22Rv1 (cell line): ENCODE measurements around the gene DPYSL5.
"Not testable (repeated sequence)": the region's sequence is repeated elsewhere in the genome, so short reads cannot be mapped to it uniquely, and the experiment has no call there.

ENCODE experiments used
- H3K27ac ChIP-seq: fragments of 450-650 bp; 2 replicates; pipeline ENCODE4 v1.5.1; 2017
- ZFX ChIP-seq: fragments of 450-650 bp; IDR thresholded peaks from 2 replicates; pipeline ENCODE4 v1.6.1; 2017; ENCODE audit warnings: antibody characterized with exemption, borderline replicate concordance
- TF ChIP-seq, protein P1 (sequence below): fragments of 450-650 bp; IDR thresholded peaks from 2 replicates; pipeline ENCODE4 v1.5.1; 2017; ENCODE audit warnings: mild to moderate bottlenecking

DPYSL5 gene

DNA sequence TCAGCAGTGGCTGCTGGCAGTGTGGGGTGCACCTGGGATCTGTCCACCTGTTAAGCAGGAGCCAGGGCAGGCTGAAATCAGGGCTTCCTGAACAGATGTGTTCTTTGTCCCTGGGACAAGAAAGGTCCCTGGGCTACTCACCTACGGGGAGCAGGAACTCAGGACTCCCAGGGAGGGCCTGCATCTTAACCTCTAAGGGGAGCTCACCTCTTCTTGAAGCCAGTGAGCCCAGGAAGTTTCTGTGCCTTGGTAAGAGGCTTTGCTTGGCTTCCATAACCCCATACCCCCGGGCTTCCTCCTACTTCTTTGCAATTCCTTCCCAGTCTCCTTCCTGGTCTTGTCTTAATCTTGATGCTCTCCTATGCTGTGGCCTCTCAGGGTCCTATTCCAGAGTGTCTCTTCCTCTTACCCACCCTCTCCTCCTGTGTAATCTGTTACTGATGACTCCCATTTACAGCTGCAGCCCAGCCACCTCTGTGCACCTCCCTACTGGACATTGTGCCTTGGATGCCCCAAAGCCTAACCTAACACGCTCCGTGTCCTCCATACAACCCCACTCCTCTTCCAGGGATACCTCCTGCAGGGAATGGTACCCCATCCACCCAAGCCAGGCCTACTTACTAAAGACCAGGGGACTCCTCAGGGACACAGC, 66.9 kb downstream of the DPYSL5 start:
- no peak overlapping the region for H3K27ac ChIP-seq
- no peak for TF ChIP-seq ZFX
- TF ChIP-seq, protein P1, sequence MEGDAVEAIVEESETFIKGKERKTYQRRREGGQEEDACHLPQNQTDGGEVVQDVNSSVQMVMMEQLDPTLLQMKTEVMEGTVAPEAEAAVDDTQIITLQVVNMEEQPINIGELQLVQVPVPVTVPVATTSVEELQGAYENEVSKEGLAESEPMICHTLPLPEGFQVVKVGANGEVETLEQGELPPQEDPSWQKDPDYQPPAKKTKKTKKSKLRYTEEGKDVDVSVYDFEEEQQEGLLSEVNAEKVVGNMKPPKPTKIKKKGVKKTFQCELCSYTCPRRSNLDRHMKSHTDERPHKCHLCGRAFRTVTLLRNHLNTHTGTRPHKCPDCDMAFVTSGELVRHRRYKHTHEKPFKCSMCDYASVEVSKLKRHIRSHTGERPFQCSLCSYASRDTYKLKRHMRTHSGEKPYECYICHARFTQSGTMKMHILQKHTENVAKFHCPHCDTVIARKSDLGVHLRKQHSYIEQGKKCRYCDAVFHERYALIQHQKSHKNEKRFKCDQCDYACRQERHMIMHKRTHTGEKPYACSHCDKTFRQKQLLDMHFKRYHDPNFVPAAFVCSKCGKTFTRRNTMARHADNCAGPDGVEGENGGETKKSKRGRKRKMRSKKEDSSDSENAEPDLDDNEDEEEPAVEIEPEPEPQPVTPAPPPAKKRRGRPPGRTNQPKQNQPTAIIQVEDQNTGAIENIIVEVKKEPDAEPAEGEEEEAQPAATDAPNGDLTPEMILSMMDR: no peak

DNA sequence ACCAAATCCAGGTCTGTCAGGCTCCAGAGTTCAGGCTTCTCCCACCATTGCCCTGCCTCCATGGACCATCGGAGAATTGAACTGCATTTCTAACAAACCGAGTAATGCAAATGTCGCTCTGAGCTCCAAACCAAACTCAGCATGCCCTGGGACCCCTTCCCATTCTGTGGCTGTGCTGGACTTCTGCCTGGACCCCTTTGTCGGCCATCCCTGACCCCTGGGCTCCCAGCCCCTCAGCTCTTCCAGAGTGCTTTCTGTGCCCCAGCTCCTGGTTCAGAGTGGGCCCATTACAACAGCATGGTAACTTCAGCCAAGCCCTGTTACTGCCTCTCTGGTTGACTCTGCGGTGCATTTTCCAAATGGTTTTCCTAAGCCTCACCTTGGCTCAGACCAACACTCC, 67.4 kb downstream of the DPYSL5 start:
- TF ChIP-seq, protein P1: no peak
- TF ChIP-seq ZFX: no peak
- H3K27ac ChIP-seq: no peak overlapping the region

DNA sequence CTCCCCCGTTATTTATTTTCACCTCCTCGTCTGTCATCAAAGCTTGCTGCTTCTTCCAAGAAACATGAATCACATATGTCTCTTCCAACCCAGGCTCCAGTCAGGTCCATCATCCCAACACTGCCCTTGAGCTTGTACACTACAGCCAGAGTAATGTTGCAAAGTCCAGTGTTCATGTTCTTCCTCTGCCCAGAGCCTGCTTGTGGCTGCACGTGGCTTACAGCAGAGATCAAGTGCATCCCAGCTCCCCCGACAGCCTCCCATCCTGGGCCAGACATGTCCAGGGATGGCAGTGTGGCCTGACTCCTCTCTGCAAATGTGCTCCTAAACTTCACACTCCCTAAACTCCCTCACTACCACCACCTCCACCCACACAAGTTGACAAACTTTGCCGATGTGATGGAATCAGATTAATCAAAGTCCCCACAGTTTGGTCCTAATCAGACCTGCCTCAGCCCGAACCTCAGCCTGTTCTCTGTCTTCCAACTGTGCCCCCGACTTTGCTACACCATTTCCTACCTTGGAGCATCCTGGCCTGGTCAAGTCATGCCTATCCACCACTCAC, 68.3 kb downstream of the DPYSL5 start:
- no peak overlapping the region for H3K27ac ChIP-seq
- no peak for TF ChIP-seq ZFX
- TF ChIP-seq, protein P1: no peak

DNA sequence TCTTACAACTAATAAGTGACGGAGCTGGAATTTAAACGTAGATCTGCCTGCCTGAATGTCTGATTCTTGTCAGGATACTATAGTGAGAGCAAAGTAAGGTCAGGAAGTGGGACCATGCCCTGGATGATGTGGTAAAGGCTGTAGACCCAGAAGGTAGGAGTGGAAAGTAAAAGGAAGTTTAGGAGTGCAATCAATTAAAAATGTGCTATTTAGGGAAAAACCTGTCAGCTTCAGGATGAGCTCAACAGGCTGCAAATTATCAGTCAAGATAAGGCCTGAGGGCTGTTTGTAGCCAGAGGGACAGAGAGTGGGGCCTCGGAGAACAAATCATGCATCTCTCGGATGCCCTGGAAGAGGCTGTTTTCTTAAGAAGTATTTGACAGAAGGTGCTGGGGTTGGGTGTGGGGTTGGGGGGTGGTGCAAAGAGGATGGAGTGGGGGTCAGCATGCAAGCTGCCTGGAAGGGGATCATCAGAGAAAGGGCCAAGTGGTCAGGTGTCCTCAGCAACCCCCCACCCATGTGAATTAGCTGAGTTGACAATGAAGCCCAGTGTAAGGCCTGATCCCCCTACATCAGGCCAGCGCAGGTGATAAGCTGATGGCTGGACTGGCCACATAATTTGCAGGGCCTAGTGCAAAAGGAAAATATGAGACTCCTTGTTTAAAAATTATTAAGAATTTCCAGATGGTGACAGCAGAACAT, 69.4 kb downstream of the DPYSL5 start:
- no peak overlapping the region for H3K27ac ChIP-seq
- no peak for TF ChIP-seq ZFX
- TF ChIP-seq, protein P1: no peak

DNA sequence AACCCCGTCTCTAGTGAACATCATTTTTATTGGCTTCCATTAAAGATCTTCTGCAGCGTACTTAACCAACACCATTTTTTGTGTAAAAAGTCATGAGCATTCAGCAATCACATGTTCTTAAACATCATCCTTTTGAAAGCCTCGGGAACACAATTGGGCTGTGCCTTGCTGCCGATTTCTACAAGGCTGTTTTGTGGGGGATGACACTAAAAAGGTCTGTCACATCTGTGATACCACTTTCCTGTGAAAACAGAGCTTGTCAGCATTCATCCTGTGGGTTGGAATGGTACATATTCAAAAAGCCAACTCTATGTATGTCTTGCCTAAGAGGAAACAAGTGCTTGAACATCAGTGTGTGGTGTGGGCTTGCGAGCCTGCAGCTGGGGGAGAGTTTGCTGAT, 73.4 kb downstream of the DPYSL5 start:
- TF ChIP-seq, protein P1: no peak
- no peak for TF ChIP-seq ZFX
- H3K27ac ChIP-seq: no peak overlapping the region

DNA sequence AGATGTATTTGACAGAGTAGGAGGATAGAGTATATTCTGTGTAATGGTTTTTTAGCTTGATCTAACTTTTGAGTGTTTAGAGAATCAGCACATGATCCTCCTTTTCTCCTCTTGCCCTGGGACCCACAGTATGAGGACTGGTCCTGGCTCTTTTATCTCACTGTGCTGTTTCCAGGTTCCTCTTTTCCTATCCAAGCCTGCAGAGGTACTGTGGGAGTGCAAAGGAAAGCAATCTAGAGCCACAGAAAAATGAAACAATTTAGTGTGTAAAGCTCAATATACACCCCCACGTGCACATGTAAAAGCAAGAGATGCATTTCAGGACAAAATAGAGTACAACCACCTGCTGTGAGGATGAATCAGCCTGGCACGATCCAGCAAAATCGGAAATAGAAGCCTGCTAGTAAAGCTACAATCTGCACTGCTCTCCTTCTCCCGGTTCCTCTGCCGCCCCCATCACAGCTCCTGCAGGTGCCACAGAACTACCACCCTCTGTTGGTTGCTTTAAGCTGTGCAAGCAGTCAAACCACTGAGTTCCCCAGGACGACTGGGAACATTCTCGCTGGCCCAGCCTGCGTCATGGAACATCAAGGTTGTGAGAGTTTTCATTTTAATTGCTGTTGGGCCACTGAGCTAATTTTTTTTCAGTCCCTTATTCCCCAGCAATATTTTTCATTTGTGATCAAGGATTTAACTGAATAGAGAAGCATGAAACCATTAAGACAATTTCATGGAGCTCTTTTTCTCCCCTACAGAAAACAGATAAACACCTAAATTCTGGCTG, 74.7 kb downstream of the DPYSL5 start:
- TF ChIP-seq, protein P1: peak; percentile 85
- no peak for TF ChIP-seq ZFX
- H3K27ac ChIP-seq: no peak overlapping the region

DNA sequence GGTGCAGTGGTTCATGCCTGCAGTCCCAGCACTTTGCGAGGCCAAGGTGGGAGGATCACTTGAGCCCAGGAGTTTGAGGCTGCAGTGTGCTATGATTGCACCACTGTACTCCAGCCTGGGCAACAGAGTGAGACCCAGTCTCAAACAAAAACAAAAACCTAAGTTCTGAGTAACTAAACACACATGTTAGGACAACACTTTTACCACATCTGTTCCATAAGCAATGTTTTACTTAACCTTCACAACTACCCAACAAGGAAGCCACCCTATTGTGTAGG, 75.2 kb downstream of the DPYSL5 start:
- not testable (repeated sequence) for H3K27ac ChIP-seq
